CD4-positive, alpha-beta memory T cell (primary cell): Measurements from ENCODE around the gene MED20. TPM values are rescaled to one million over a fixed set of nuclear protein-coding genes. Genes with fewer than 3 reads are reported as not detected.
A peak's percentile ranks its signal among the peaks of the same experiment; 100 is the strongest.

ENCODE experiments used
- CTCF ChIA-PET: fragments of 350-600 bp; sonication (Branson Sonifier 250); formaldehyde crosslinking; loops from one replicate; lab custom pipeline; 2021; ENCODE audit warnings: inconsistent platforms; ENCODE audit not compliant: partially characterized antibody; lab: Charles Lee
- POLR2A ChIA-PET: fragments of 350-600 bp; sonication (Branson Sonifier 250); formaldehyde crosslinking; loops from one replicate; lab custom pipeline; 2021; ENCODE audit not compliant: partially characterized antibody; lab: Charles Lee
- DNase-seq, 5 donors: peaks; one replicate each; pipeline versions ENCODE4 v3.0.0 to v3.0.0-alpha.2; 2020 to 2022; ENCODE audit warnings: mixed read lengths in 1 of 5
- H3K27ac ChIP-seq: one replicate; pipeline ENCODE4 v1.7.0; 2013; ENCODE audit warnings: low read depth, low read length
- H3K27me3 ChIP-seq: 2 replicates; pipeline ENCODE4 v1.7.0; 2013; ENCODE audit warnings: mild to moderate bottlenecking, low read length, moderate library complexity; ENCODE audit not compliant: insufficient read depth
- H3K36me3 ChIP-seq: 2 replicates; pipeline ENCODE4 v1.7.0; 2013; ENCODE audit warnings: mild to moderate bottlenecking, low read length, moderate library complexity; ENCODE audit not compliant: insufficient read depth
- H3K4me1 ChIP-seq: 2 replicates; pipeline ENCODE4 v1.7.0; 2013; ENCODE audit warnings: mild to moderate bottlenecking, low read length, moderate library complexity; ENCODE audit not compliant: insufficient read depth
- H3K4me3 ChIP-seq, 2 donors: one replicate each; pipeline ENCODE4 v1.7.0; 2013; ENCODE audit warnings: low read length in 2 of 2, mild to moderate bottlenecking in 1 of 2
- H3K9me3 ChIP-seq, 2 donors: one replicate each; pipeline ENCODE4 v1.7.0; 2013; ENCODE audit warnings: low read length in 2 of 2, control low read depth in 1 of 2; ENCODE audit not compliant: control insufficient read depth in 1 of 2
- H3K27ac Mint-ChIP-seq, 7 donors: one replicate each; pipeline ENCODE4 v1.8.0; 2020 to 2021; ENCODE audit warnings: mixed read lengths in 7 of 7, mild to moderate bottlenecking in 6 of 7, inconsistent platforms in 3 of 7, moderate library complexity in 3 of 7
- H3K27me3 Mint-ChIP-seq, 2 donors: one replicate each; pipeline ENCODE4 v1.8.0; 2020 to 2021; ENCODE audit warnings: mixed read lengths in 2 of 2
- H3K36me3 Mint-ChIP-seq, 2 donors: one replicate each; pipeline ENCODE4 v1.8.0; 2020 to 2021; ENCODE audit warnings: mixed read lengths in 2 of 2, inconsistent platforms in 1 of 2, mild to moderate bottlenecking in 1 of 2
- H3K4me1 Mint-ChIP-seq, 4 donors: one replicate each; pipeline ENCODE4 v1.8.0; 2020 to 2021; ENCODE audit warnings: mixed read lengths in 4 of 4, mild to moderate bottlenecking in 1 of 4
- H3K4me3 Mint-ChIP-seq, 8 donors: one replicate each; pipeline ENCODE4 v1.8.0; 2020 to 2021; ENCODE audit warnings: mixed read lengths in 8 of 8, mild to moderate bottlenecking in 7 of 8, moderate library complexity in 6 of 8, inconsistent platforms in 3 of 8
- H3K9me3 Mint-ChIP-seq, 8 donors: one replicate each; pipeline ENCODE4 v1.8.0; 2020 to 2021; ENCODE audit warnings: mixed read lengths in 8 of 8, mild to moderate bottlenecking in 5 of 8, inconsistent platforms in 3 of 8, moderate library complexity in 1 of 8
- intact Hi-C: fragments of 100-400 bp; cut with micrococcal nuclease; formaldehyde crosslinking; loops from one replicate; pipeline ENCODE4 v1.15.1; 2023
- polyA plus RNA-seq, 2 donors: library from polyadenylated mRNA; unstranded; fragments of 300-500 nt; fragmentation: Illumina TruSeq; gene quantifications; one replicate each; pipeline ENCODE4 v1.2.3, GENCODE V29; 2021
- total RNA-seq, 2 experiments: library from RNA; stranded (reverse); gene quantifications; one replicate each; pipeline ENCODE4 v1.2.3, GENCODE V29; 2021

Gene MED20
- total and polyA plus RNA-seq, 4 experiments from 2014 or later = 3.5 to 11.5 (median 8.2) TPM

- peaks cover 12% of the 10 kb centered on the region for H3K36me3 ChIP-seq
- peak within 1 kb of the TSS; percentile 80 for H3K27ac ChIP-seq
- no peaks in the 10 kb centered on the region for H3K27me3 ChIP-seq
- peak within 1 kb of the TSS; percentile 75 to 76 for H3K4me3 ChIP-seq
- no peaks in the 10 kb centered on the region for H3K9me3 ChIP-seq
- intact Hi-C loops = loop anchor here (1.0 kb wide), 2 partner anchors 103 to 154 kb away; partner anchors contain the start of gene TOMM6
- ChIA-PET POLR2A (interaction anchor here (1.0 to 11.6 kb wide), 11 partner anchors 11 to 155 kb away, joined by 3 to 280 read pairs (median 6); partner anchors contain the start of genes BYSL, MED20 and TAF8), CTCF (interaction anchor here (0.7 to 13.1 kb wide), 5 partner anchors 11 to 102 kb away, joined by 3 to 169 read pairs (median 3); partner anchors contain the start of genes BYSL and MED20)
- H3K4me1 Mint-ChIP-seq = peaks cover 48 to 80% (median 61%) of the 10 kb centered on the region in 4 donors
- H3K4me3 Mint-ChIP-seq = peak within 1 kb of the TSS; percentile 83 to 99 (median 95)
- H3K27me3 Mint-ChIP-seq = no peaks in the 10 kb centered on the region
- H3K4me1 ChIP-seq = peaks cover 77% of the 10 kb centered on the region
- DNase-seq = peak; percentile 77 to 86 (median 79)
- H3K9me3 Mint-ChIP-seq = no peaks in the 10 kb centered on the region
- H3K27ac Mint-ChIP-seq = peak within 1 kb of the TSS; percentile 91 to 96 (median 93)
- H3K36me3 Mint-ChIP-seq = peaks cover 3 to 27% of the 10 kb centered on the region in 2 donors
Observed at GRCh38 chr6:41941280-41942066, 20.5 kb upstream of the MED20 start, which contains the start of gene CCND3. Gene CCND3 (minus strand): TSS chr6:41941808. CDS start chr6:41941649, 159 bp downstream.

DNA sequence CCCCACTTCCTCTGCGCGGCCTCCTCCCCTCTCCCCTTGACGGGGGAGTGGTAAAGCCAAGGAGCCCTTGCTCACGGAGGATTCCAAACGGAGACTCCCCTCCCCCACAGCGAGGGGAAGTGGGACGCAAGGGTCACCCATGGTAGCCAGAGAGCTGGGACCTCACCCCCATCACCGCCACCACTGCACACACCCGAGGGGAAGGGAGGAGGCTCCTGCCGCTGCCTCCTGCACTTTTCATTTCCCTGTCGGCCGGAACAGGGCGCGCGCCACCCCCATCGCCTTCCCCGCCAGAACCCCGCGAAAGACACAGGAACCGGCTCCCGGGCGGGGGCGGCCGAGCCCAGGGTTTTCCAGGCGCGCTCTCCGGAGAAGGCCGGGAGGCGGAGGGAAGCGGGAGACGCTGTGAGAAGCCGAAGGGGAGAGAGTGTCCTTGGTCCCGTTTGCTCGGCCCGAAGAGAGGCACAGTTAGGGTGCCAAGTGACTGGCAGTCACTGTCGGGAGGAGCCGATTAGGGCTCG is 19.9 kb upstream of the MED20 start:
- peak overlapping the region; percentile 75 to 76 for H3K4me3 ChIP-seq
- H3K36me3 Mint-ChIP-seq = peaks cover 9 to 34% of the 10 kb centered on the region in 2 donors
- peak; percentile 41 to 73 (median 53) for DNase-seq
- peaks cover 14% of the 10 kb centered on the region for H3K36me3 ChIP-seq
- CTCF ChIA-PET = interaction anchor here (1.0 to 13.1 kb wide), 5 partner anchors 9 to 102 kb away, joined by 3 to 169 read pairs (median 3); partner anchors contain the start of genes BYSL and MED20
- POLR2A ChIA-PET = interaction anchor here (1.0 to 11.6 kb wide), 11 partner anchors 12 to 274 kb away, joined by 3 to 280 read pairs (median 5); partner anchors contain the start of genes BYSL, MED20 and TAF8
- no peaks in the 10 kb centered on the region for H3K9me3 ChIP-seq
- no peaks in the 10 kb centered on the region for H3K27me3 Mint-ChIP-seq
- peak overlapping the region; percentile 83 to 99 (median 95) for H3K4me3 Mint-ChIP-seq
- peaks cover 53 to 84% (median 65%) of the 10 kb centered on the region in 4 donors for H3K4me1 Mint-ChIP-seq
- H3K27me3 ChIP-seq = no peaks in the 10 kb centered on the region
- peak overlapping the region; percentile 80 for H3K27ac ChIP-seq
- H3K9me3 Mint-ChIP-seq = no peaks in the 10 kb centered on the region
- intact Hi-C loops = loop anchor here (1.0 kb wide), 2 partner anchors 103 to 154 kb away; partner anchors contain the start of gene TOMM6
- H3K4me1 ChIP-seq = peaks cover 81% of the 10 kb centered on the region
- peak overlapping the region; percentile 85 to 96 (median 93) for H3K27ac Mint-ChIP-seq

GRCh38 chr6:41939848-41940758 is 19.2 kb upstream of the MED20 start:
- Mint-ChIP-seq H3K36me3 (peaks cover 9 to 39% of the 10 kb centered on the region in 2 donors), H3K27ac (peak overlapping the region; percentile 85 to 96 (median 93)), H3K9me3 (no peaks in the 10 kb centered on the region), H3K4me3 (peak overlapping the region; percentile 83 to 99 (median 95)), H3K4me1 (peaks cover 51 to 86% (median 65%) of the 10 kb centered on the region in 4 donors), H3K27me3 (no peaks in the 10 kb centered on the region)
- peak in 1 of 5 donors; percentile 53 for DNase-seq
- Histone ChIP-seq H3K27me3 (no peaks in the 10 kb centered on the region), H3K4me3 (peak overlapping the region; percentile 75 to 76), H3K36me3 (peaks cover 21% of the 10 kb centered on the region), H3K4me1 (peaks cover 85% of the 10 kb centered on the region), H3K9me3 (no peaks in the 10 kb centered on the region), H3K27ac (peak overlapping the region; percentile 80)
- ChIA-PET POLR2A (interaction anchor here (1.0 to 11.6 kb wide), 11 partner anchors 11 to 275 kb away, joined by 3 to 280 read pairs (median 10); partner anchors contain the start of genes BYSL, MED20, TAF8 and USP49), CTCF (interaction anchor here (0.9 to 13.1 kb wide), 9 partner anchors 10 to 154 kb away, joined by 3 to 169 read pairs (median 3); partner anchors contain the start of genes BYSL and MED20)
- intact Hi-C loops = loop anchor here (2.0 to 5.0 kb wide), 5 partner anchors 15 to 622 kb away; partner anchors contain the start of gene UBR2

GRCh38 chr6:41939176-41939847 is 18.4 kb upstream of the MED20 start:
- DNase-seq = peak in 1 of 5 donors; percentile 51
- H3K36me3 Mint-ChIP-seq = peaks cover 15 to 47% of the 10 kb centered on the region in 2 donors
- POLR2A ChIA-PET = interaction anchor here (0.7 to 11.6 kb wide), 8 partner anchors 11 to 121 kb away, joined by 3 to 280 read pairs (median 12); partner anchors contain the start of genes BYSL, MED20, TAF8 and USP49
- H3K27me3 ChIP-seq = no peaks in the 10 kb centered on the region
- peaks cover 29% of the 10 kb centered on the region for H3K36me3 ChIP-seq
- no peaks in the 10 kb centered on the region for H3K27me3 Mint-ChIP-seq
- peak overlapping the region; percentile 75 to 76 for H3K4me3 ChIP-seq
- H3K4me1 Mint-ChIP-seq = peaks cover 57 to 87% (median 67%) of the 10 kb centered on the region in 4 donors
- intact Hi-C loops = loop anchor here (2.0 to 5.0 kb wide), 5 partner anchors 15 to 623 kb away; partner anchors contain the start of gene UBR2
- no peaks in the 10 kb centered on the region for H3K9me3 ChIP-seq
- H3K9me3 Mint-ChIP-seq = no peaks in the 10 kb centered on the region
- peak overlapping the region; percentile 83 to 99 (median 95) for H3K4me3 Mint-ChIP-seq
- H3K27ac ChIP-seq = peak overlapping the region; percentile 80
- peaks cover 86% of the 10 kb centered on the region for H3K4me1 ChIP-seq
- CTCF ChIA-PET = interaction anchor here (0.9 to 13.1 kb wide), 10 partner anchors 9 to 153 kb away, joined by 3 to 169 read pairs (median 4); partner anchors contain the start of genes BYSL and MED20
- peak overlapping the region; percentile 85 to 96 (median 93) for H3K27ac Mint-ChIP-seq

DNA sequence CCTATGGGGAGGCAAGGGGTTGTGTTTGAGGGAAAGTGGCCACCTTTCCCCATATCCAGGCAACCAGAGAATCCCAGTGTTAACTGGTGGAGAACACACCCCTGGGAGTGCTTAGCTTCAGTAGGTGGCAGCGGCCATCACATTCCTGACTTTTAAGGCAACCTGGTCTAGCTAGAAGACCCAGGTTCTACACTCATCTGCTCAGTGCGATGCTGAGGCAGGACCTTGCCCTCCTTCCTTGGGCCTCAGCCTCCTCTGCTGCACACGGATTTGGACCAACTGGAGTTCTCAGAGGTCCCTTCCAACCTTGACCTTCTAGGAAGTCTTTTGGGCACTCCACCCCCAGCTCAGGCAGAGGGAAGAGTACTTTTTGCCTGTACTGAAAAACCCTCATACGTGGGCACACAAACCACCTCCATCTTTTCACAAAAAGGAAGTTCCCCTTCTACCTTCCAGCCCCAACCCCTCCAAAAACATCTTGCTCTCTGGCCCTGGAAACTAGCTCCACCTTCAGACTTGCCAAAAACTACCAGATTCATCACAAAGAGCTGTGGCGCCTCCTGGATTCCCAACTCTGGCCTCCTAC is 17.7 kb upstream of the MED20 start:
- H3K9me3 Mint-ChIP-seq = no peaks in the 10 kb centered on the region

More for the DNA sequence above, 17.7 kb upstream of the MED20 start:
- Mint-ChIP-seq H3K4me1 (peaks cover 58 to 83% (median 68%) of the 10 kb centered on the region in 4 donors), H3K27ac (peak overlapping the region; percentile 85 to 96 (median 93)), H3K27me3 (no peaks in the 10 kb centered on the region), H3K36me3 (peaks cover 16 to 51% of the 10 kb centered on the region in 2 donors), H3K4me3 (peak overlapping the region; percentile 83 to 99 (median 95))
- peak in 1 of 5 donors; percentile 16 for DNase-seq
- H3K36me3 ChIP-seq = peaks cover 35% of the 10 kb centered on the region
- ChIA-PET POLR2A (interaction anchor here (0.7 to 11.6 kb wide), 10 partner anchors 10 to 122 kb away, joined by 3 to 280 read pairs (median 10); partner anchors contain the start of genes BYSL, MED20, TAF8 and USP49), CTCF (interaction anchor here (0.9 to 13.1 kb wide), 9 partner anchors 10 to 153 kb away, joined by 3 to 169 read pairs (median 4); partner anchors contain the start of genes BYSL and MED20)
- intact Hi-C loops = loop anchor here (2.0 to 5.0 kb wide), 5 partner anchors 16 to 624 kb away; partner anchors contain the start of gene UBR2
- peaks cover 82% of the 10 kb centered on the region for H3K4me1 ChIP-seq
- no peaks in the 10 kb centered on the region for H3K27me3 ChIP-seq
- H3K9me3 ChIP-seq = no peaks in the 10 kb centered on the region
- H3K27ac ChIP-seq = peak overlapping the region; percentile 80
- H3K4me3 ChIP-seq = peak overlapping the region; percentile 43 to 75
